GM18861 (cell line): ENCODE results near the gene FAM163B.

Source experiments
- ATAC-seq: cut with Tn5 transposase; IDR thresholded peaks from one replicate; pipeline ENCODE4 v1.9.1; 2021; ENCODE audit not compliant: unreplicated experiment

FAM163B gene

DNA sequence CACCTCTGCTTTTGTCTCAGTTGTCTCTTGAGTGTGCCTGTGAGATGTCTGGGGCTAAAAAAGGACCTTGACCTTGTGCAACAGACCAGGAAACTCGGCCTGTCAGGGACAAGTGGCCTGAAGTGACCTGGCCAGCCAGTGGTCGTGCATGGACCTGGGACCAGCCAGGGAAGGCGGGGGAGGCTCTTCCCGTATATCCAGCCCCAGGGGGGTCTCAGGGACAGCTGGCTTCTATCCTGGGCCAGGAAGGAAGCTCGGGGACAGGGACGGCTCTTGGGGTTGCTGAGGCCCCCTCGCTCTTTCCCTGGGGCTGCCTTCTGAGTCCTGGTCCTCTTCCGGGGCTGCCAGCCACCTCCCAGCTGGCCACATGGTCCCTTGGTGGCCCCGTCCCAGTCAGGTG is 77.9 kb downstream of the FAM163B start:
- ATAC-seq: no peak

DNA sequence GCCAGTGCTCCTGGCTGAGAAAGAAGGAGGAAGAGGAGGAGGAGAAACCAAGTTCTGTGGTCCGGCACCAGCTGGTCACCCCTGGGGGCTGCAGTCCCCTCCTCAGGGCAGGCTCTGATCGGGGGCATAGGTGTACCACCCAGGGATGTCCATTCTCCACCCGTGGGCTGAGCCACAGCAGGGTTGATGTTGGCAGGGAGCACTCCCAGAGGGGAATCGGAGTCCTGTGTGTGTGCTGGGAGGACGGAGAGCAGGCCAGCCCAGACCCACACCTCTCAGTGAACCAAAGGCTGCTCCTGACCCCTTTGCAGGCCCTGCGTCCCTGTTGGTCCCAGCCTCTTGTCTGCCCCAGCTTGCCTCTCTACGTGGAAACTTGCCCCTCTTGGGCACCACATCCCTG is 79.3 kb downstream of the FAM163B start:
- no peak for ATAC-seq

GRCh38 chr9:133529457-133529856 is 79.7 kb downstream of the FAM163B start:
- ATAC-seq: no peak

GRCh38 chr9:133528876-133529241 is 80.3 kb downstream of the FAM163B start:
- no peak for ATAC-seq

GRCh38 chr9:133528001-133528875 is 81.0 kb downstream of the FAM163B start:
- ATAC-seq: no peak

DNA sequence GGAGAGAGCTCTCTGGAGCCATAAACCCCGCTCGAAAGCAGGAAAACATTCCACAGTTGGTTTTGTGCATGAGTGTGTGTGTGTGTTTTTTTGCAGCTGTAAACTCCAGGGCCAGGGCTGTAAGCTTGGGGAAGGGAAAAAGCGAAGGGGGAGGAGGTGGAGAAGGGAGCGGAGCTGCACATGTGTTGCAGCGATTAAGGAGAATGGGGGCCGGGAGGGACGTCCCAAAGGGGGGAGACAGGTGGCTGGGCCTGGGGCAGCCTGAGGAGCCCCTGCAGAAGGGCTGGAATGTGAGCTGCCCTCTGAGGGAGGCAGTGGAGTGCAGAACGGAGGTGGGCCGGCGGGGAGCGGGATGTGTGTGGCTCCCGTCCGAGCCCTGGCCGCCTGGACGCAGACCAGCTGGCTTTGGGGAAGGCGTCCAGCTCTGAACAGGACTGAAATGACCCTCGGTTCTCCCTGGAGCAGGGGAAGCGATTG is 81.7 kb downstream of the FAM163B start:
- no peak for ATAC-seq
